Testis (tissue), 2 donors: ENCODE measurements around the gene ZNF839.

Source experiments
- POLR2A ChIP-seq: fragments of 450-650 bp; IDR thresholded peaks from one replicate; pipeline ENCODE4 v1.6.1; 2017; ENCODE audit warnings: antibody characterized with exemption, mild to moderate bottlenecking, moderate library complexity
- TF ChIP-seq, protein P1 (sequence below), 3 experiments: fragments of 450-650 bp in 2 of 3; fragments of 200-600 bp in 1 of 3; sonication (generic) in 1 of 3; IDR thresholded peaks; one replicate each; pipeline ENCODE4 v1.5.1; 2016 to 2019; ENCODE audit warnings: antibody characterized with exemption in 3 of 3, mild to moderate bottlenecking in 2 of 3, moderate library complexity in 1 of 3

DNA sequence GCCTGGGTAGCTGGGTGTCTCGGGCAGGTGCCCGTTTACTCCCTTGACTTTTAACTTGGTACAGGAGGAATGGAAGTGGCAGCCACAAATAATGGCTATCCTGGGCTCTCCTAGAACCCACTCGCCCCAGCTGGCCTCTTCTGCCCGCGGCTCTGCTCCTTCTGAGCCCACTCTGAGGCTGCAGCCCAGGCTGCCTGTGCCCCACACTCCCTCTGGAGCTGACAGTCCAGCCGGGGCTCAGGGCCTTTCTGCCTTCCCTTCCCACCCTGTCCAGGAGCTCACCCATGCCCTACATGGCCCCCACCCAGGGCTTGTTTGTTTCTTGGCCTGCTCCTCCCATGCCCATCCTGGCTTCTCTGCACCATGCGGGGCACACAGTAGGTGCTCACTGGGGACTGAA, 15.6 kb downstream of the ZNF839 start:
- TF ChIP-seq, protein P1, sequence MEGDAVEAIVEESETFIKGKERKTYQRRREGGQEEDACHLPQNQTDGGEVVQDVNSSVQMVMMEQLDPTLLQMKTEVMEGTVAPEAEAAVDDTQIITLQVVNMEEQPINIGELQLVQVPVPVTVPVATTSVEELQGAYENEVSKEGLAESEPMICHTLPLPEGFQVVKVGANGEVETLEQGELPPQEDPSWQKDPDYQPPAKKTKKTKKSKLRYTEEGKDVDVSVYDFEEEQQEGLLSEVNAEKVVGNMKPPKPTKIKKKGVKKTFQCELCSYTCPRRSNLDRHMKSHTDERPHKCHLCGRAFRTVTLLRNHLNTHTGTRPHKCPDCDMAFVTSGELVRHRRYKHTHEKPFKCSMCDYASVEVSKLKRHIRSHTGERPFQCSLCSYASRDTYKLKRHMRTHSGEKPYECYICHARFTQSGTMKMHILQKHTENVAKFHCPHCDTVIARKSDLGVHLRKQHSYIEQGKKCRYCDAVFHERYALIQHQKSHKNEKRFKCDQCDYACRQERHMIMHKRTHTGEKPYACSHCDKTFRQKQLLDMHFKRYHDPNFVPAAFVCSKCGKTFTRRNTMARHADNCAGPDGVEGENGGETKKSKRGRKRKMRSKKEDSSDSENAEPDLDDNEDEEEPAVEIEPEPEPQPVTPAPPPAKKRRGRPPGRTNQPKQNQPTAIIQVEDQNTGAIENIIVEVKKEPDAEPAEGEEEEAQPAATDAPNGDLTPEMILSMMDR (IDR thresholded peaks at IDR 0.05) = no peak
- TF ChIP-seq POLR2A = no peak
